HG03469 (cell line): Measurements from ENCODE around the gene SUGCT.

Experiments
- ATAC-seq: cut with Tn5 transposase; IDR thresholded peaks from one replicate; pipeline ENCODE4 v1.9.1; 2021; ENCODE audit warnings: mild to moderate bottlenecking, moderate library complexity, moderate number of reproducible peaks; ENCODE audit not compliant: unreplicated experiment

Gene SUGCT

DNA sequence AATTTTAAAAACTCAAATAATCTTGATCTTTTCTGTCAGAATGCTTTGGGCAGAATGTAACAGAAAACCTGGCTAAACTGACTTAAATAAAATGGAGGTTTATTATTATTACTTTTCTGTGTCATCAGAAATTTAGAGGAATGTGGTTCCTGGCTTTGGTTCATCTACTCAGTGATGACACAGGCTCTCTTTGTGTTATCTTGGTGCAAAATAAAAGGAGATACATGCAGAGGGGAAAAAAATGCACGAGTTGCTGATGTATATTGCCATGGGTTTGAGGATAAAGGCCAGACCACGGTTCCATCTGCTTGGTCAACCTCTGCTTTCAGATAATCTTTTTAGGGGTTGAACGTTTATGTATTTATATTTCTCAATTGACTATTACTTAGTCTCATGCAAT is 181.4 kb downstream of the SUGCT start:
- no peak for ATAC-seq

DNA sequence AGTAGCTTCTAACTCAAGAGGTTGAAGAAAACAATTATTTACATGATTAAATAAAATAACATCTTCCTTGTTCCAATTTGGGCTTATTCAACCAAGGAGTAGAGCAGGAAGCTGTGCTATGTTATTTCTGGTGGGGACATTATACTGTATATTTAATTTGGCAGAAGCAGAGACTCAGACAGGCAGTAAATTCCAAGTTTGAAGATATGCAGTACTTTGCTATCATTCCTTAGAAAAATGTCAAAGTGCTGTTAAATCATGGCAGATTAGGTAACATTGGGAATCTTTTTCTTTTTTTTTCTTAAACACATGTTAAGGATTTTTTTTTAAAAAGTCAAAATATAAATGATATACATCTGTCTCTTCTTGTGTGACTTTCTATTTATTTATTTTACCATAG is 190.1 kb downstream of the SUGCT start:
- ATAC-seq: no peak

- ATAC-seq: no peak
These were observed 192.3 kb downstream of the SUGCT start for GRCh38 chr7:40327113-40327512.

- no peak for ATAC-seq
These were observed 193.1 kb downstream of the SUGCT start for GRCh38 chr7:40327873-40328272.

GRCh38 chr7:40329601-40330153 is 194.9 kb downstream of the SUGCT start:
- ATAC-seq: no peak

GRCh38 chr7:40330408-40330807 is 195.6 kb downstream of the SUGCT start:
- ATAC-seq: no peak

DNA sequence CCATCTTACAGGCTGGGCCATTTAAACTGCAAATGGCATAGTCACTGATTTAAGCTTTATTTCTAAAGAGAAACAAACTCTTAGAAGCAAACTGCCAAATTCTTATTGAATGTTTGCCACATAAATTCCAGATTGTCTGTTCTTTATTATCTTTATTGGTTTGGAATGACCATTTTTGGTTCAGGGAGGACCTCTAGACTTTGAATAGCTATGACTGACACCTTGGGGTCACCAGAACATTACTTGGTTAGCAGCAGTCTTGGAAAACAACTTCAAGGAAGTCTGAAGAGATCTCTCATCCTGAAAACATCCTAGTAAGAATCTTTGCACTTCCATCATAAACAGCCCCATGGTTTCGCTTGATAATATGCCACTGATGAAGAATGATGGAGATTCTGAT is 197.1 kb downstream of the SUGCT start:
- no peak for ATAC-seq

- no peak for ATAC-seq
These were observed 197.7 kb downstream of the SUGCT start for GRCh38 chr7:40332516-40332915.

DNA sequence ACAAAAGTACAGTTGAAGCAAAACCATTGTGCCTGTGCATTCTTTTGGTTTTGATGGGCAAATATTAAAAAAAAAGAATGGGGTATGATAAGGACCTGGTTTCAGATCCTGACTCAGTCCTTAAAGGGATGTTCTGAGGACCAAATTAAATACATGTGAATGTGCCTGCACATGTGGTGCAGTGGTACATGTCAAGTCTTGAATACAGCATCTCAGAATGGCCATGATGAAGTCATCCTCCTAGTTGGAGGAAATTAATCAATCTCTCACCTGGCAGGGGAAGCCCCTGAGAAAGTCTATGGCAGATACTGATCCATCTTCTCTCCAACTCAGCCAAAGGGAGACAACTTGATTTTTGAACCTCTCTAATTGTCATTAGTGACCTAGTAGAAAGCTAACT is 207.0 kb downstream of the SUGCT start:
- no peak for ATAC-seq

GRCh38 chr7:40346554-40346953 is 211.7 kb downstream of the SUGCT start:
- no peak for ATAC-seq

- ATAC-seq: no peak
These were observed 213.4 kb downstream of the SUGCT start for GRCh38 chr7:40348126-40348728.

- ATAC-seq: no peak
These were observed 215.3 kb downstream of the SUGCT start for GRCh38 chr7:40350100-40350499.

DNA sequence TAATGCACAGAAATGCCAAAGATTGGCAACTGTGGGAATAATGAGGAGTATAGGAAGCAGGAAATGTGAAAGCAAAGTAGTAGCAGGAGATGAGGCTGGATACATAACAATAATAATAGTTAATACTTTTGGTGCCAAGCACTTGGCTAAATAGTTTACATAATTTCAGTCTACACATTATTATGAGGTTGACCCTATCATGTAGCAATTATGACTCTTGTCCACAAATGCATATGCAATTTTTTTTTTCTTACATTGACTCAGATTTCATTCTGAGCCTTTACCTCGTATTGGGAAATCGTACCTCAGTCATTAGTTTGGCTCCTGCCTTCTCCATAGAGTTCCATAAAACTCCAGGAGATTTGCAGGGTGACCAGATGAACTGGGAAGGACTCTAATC is 219.9 kb downstream of the SUGCT start:
- ATAC-seq: no peak

DNA sequence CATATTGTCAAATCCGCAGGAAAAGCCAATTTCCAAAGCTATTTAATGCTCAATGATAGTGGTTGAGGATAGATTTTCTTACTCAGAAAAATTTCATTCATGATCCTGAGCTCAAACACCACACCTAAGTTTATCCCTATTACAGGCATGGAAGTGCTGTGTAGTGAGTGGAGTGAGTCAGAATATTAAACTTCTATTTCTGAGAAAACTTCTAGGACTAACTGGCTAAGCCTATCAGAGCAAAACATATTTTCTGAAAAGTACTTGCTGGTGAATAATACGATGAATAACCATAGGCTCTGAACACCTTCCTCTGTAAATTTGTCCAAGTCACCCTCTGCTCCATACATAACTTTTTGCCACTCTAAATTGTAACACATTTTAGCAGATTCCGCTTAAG is 221.5 kb downstream of the SUGCT start:
- no peak for ATAC-seq

DNA sequence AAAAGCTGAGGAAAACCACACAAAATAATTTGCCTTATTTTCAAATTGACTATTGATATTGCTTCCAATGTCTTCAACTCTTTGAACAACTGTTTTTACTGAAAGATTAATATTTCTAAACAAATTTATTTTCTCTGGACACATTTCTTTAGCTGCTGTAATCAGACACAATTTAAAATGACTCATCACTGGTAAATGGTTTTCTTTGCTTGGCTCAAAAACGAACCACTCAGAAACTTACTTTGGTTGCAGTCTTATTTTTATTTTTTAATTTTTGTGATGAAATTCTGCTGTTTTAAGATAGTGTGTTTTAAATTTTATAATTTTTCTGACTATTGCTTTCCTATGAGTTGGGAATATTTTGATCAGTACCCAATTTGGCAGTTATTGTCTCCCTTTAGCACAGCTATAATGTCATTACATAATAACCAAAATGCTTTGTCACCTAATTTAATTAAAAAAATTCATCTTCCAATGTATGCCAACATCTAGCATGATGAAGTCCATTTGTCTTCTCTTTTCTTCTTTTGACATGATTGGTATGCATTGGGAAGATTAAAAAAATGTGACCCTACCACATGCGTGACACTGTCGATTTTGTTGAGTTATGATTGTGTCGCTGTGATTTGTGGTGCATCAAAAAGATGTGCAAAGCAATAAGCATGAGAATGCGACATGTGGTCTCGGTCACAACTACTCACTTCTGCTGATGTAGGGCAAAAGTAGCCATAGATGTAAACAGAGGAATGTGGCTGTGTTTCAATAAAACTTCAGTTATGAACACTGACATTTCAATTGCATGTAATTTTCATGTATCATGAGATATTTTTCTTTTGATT is 222.3 kb downstream of the SUGCT start:
- ATAC-seq: no peak

DNA sequence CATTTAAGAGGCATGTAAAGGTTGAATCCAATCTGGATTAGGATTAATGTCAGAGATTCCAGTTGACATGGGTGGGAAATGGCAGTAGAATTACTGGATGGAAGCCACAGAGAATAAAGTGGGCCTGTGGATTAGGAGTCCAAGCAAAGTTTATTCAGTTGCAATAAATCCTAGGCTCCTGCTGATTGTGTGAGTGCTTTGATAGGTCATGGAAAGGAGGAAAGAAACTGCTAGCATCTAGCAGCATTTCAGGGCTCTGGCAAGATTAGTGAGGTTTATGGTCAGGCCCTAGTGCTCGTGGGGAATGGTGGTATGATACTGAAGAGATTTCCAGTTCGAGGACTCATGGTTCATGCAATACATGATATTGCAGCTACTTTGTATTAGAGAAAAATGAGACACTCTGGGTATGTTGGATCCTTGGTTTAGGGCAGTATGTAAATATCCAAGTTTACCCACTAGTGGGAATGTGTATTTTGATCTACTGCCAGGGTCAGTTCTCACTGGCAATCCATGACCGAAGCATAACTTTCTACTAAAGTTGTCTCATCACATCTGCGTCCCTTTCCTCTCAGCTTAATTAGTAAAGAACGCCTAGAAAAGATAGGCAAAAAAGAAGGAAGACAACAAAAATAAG is 235.0 kb downstream of the SUGCT start:
- ATAC-seq: no peak

DNA sequence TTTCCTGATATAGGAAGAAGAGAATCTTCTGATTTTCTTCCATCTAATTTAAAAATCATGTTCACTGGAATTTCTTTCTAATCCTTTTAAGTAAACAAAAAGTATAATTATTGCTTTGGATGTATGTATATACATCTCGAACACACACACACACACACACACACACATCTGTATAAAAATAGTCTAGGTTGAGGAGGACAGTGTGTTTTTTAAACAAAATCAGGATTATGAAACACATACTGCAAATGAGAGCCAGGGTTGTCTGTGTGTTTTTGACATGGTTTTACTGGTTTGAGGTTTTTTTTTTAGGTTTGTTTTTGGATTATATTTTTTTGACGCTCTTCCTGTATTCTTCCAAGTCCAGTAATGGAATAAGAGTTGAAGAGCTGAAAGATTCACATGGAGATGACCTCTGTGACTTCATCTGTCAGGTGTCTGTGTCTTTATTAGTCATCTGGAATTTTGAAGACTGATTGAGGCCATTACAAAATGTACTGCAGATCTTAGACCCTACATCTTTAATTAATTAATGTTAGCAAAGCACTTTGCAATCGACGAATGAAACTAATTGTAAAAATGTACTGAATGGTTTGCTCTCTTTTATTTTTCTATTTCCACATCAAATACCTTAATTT is 237.1 kb downstream of the SUGCT start:
- no peak for ATAC-seq

- ATAC-seq: no peak
These were observed 239.8 kb downstream of the SUGCT start for GRCh38 chr7:40374575-40374974.

DNA sequence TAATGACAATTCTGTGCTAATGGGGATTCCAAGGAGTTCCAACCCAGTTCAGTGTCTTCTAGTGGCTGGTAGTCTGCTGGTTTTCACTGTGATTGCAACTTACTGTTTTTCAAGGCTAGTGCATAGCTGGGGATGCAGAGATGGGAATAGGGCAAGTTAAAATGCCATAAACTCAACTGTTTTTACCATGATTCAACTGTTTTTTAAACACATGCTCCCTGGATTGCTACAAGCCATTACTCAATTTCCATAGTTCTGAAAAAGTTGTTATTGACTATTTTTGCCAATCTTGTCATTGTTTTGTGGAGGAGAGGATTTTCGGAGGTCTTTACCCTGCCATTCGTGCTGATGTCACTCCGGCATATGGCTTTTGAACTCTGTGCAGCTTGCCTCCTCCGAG is 245.3 kb downstream of the SUGCT start:
- no peak for ATAC-seq

DNA sequence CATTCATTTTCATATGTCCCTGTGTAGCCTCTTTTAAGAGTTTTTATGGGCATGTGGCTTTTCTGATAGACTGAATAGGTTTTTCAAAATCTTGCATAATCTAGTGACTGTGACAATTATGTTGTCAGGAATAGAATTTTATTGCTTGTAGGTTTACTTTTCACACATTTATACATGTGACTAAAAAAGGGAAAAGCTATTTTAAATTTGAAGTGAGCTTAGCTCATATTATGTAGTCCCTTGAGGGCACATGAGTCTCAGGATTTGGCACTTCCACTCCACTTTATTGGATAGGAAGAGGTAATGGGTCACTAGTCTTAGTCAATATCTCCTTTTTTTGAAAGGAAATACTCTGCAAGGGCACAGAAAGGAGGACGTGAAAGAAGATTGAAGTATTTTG is 247.3 kb downstream of the SUGCT start:
- no peak for ATAC-seq

- ATAC-seq: no peak
These were observed 258.9 kb downstream of the SUGCT start for GRCh38 chr7:40393660-40394059.
